Ecto neural progenitor cell (in vitro differentiated cells): ENCODE measurements around the gene IZUMO4.

ENCODE experiments used
- DNase-seq: peaks from one replicate; pipeline ENCODE4 v3.0.0-alpha.2; 2018; ENCODE audit warnings: low spot score

IZUMO4 gene

GRCh38 chr19:2096480-2097202 is at the start of gene IZUMO4:
Gene IZUMO4 (plus strand): TSS chr19:2096915. CDS start chr19:2096946, 31 bp downstream.
- DNase-seq, result peak; percentile 100

GRCh38 chr19:2047076-2047448 is 49.7 kb upstream of the IZUMO4 start:
- DNase-seq, result no peak

GRCh38 chr19:2047449-2048103 is 49.1 kb upstream of the IZUMO4 start:
- DNase-seq, result peak; percentile 47

- no peak for DNase-seq
Observed at GRCh38 chr19:2048104-2048958, 48.4 kb upstream of the IZUMO4 start.

GRCh38 chr19:2048959-2049740 is 47.6 kb upstream of the IZUMO4 start:
- peak; percentile 51 for DNase-seq

- DNase-seq, result peak; percentile 69
Observed at GRCh38 chr19:2049741-2050348, 46.9 kb upstream of the IZUMO4 start.

- no peak for DNase-seq
Observed at GRCh38 chr19:2050349-2050990, 46.2 kb upstream of the IZUMO4 start.

GRCh38 chr19:2050991-2051772 is 45.5 kb upstream of the IZUMO4 start, which contains the start of gene MKNK2:
Gene MKNK2 (minus strand): TSS chr19:2051244. CDS start chr19:2050851, 393 bp downstream.
- peak; percentile 99 for DNase-seq

- DNase-seq, result no peak
Observed at GRCh38 chr19:2051773-2052704, 44.7 kb upstream of the IZUMO4 start.

- no peak for DNase-seq
Observed at GRCh38 chr19:2053601-2054389, 42.9 kb upstream of the IZUMO4 start.

- DNase-seq, result no peak
Observed at GRCh38 chr19:2054763-2055162, 42.0 kb upstream of the IZUMO4 start.

- peak; percentile 60 for DNase-seq
Observed at GRCh38 chr19:2055931-2056836, 40.5 kb upstream of the IZUMO4 start.

GRCh38 chr19:2056837-2057192 is 39.9 kb upstream of the IZUMO4 start:
- no peak for DNase-seq

GRCh38 chr19:2057484-2058469 is 38.9 kb upstream of the IZUMO4 start:
- peak; percentile 53 for DNase-seq

GRCh38 chr19:2058570-2059421 is 37.9 kb upstream of the IZUMO4 start:
- DNase-seq, result no peak
